HUES64 (cell line): ENCODE data around the gene C12orf43. TPM values are rescaled to one million over a fixed set of nuclear protein-coding genes. Genes with fewer than 3 reads are reported as not detected.
"Not testable (repeated sequence)": the region's sequence is repeated elsewhere in the genome, so short reads cannot be mapped to it uniquely, and the experiment has no call there.

Experiments used
- H3K27ac ChIP-seq: 2 replicates; pipeline ENCODE4 v1.7.0; 2013; ENCODE audit warnings: low read depth, low read length, inconsistent platforms
- H3K27me3 ChIP-seq: 2 replicates; pipeline ENCODE4 v1.6.1; 2013; ENCODE audit warnings: mild to moderate bottlenecking, low read length; ENCODE audit not compliant: insufficient read depth
- H3K36me3 ChIP-seq: 2 replicates; pipeline ENCODE4 v1.6.1; 2013; ENCODE audit warnings: mild to moderate bottlenecking, low read length; ENCODE audit not compliant: insufficient read depth
- H3K4me1 ChIP-seq: 2 replicates; pipeline ENCODE4 v1.6.1; 2013; ENCODE audit warnings: mild to moderate bottlenecking, low read length, moderate library complexity; ENCODE audit not compliant: insufficient read depth
- H3K4me3 ChIP-seq: 2 replicates; pipeline ENCODE4 v1.5.1; 2013; ENCODE audit warnings: mild to moderate bottlenecking, low read length, moderate library complexity
- H3K9ac ChIP-seq: 2 replicates; pipeline ENCODE4 v1.6.1; 2013; ENCODE audit warnings: mild to moderate bottlenecking, low read depth, low read length
- H3K9me3 ChIP-seq: 2 replicates; pipeline ENCODE4 v1.6.1; 2013; ENCODE audit warnings: low read depth, low read length; ENCODE audit not compliant: insufficient read depth
- WGBS: fragments of 150-250, 120-280 bp; methylation state at CpG from one replicate; pipeline ENCODE4 v1.1.7; 2013; ENCODE audit warnings: missing lambda C conversion rate; 5-methylcytosine and 5-hydroxymethylcytosine counted together
- polyA plus RNA-seq, 2 experiments: library from polyadenylated mRNA; stranded (reverse); fragments of 50-300 nt; gene quantifications; one replicate each; pipeline ENCODE4 v1.2.3, GENCODE V29; 2013

The C12orf43 gene, protein sequence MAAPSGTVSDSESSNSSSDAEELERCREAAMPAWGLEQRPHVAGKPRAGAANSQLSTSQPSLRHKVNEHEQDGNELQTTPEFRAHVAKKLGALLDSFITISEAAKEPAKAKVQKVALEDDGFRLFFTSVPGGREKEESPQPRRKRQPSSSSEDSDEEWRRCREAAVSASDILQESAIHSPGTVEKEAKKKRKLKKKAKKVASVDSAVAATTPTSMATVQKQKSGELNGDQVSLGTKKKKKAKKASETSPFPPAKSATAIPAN
- 19.6 TPM for polyA plus RNA-seq (2013, experiment 1 of 2)
- 17.6 TPM for polyA plus RNA-seq (2013, experiment 2 of 2)

DNA sequence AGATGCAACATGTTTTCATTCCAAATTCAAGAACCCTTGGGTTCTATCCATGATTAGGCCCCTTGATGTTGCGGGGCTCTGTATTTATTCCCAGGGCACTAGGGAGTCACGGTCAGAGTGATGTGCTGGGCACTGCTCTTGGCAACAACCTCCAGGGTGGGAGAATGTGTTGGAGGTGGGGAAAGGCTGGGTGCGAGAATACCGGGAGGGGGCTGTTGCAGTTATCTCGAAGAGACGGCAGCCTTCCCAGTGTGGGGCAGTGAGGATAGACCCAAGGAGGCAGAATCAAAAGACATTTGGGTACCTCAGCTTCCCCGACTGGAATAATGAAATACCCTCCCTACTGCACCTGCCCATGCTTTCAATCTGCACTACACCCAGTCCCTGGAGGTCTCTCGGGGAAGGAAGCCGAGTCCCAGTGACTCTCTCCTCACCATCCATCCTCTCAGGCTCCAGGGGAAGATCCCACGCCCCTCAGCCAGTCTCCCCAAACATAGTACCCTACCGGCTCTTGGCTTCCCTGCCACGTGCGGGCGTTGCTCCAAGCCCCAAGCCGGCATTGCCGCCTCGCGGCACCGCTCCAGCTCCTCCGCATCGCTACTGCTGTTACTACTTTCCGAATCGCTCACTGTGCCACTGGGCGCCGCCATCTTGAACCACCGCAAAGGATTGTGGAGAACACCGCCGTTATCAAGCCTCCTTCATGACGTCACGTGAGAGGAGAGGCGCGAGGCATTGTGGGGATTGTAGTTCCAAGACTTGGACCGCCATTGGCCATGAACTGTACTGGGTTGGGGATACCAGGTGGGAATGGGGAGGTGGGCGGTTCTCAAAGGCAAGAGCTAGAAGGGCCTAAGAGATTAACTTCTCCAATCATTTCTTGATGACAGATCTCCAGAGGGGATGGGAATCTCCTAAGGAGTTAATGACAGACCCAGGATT lies at the start of gene C12orf43:
Gene C12orf43 (minus strand): TSS at position 663 of the 942 bp plus-strand sequence. CDS start 13 bp downstream, at position 650.
- H3K4me1 ChIP-seq: peaks cover 8% of the 10 kb centered on the region; the same call in 1 of the 2 replicates
- no peaks in the 10 kb centered on the region for H3K27me3 ChIP-seq
- H3K36me3 ChIP-seq: peaks cover 20% of the 10 kb centered on the region
- 3% methylated on average over 34 of the region's 34 CpGs for WGBS
- peak within 1 kb of the TSS; percentile 70 for H3K4me3 ChIP-seq
- peak within 1 kb of the TSS; percentile 67 for H3K27ac ChIP-seq
- peak within 1 kb of the TSS; percentile 82 for H3K9ac ChIP-seq
- H3K9me3 ChIP-seq: no peaks in the 10 kb centered on the region

DNA sequence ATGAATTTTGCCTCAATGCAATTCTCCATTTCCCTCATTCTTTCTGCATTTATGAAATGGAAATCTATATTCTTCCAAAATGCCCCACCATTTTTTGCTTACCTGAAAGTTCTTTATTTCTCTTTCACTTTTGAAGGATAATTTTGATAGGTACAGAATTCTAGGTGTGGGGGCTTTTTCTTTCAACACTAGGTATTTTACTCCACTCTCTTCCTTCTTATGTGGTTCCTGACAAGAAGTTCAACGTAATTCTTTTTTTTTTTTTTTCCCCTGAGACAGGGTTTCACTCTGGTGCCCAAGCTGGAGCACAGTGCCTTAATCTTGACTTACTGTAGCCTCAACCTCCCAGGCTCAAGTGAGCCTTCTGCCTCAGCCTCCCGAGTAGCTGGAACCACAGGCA lies 49.1 kb upstream of the C12orf43 start:
- H3K27me3 ChIP-seq: no peaks in the 10 kb centered on the region
- no peak overlapping the region for H3K4me3 ChIP-seq
- no peak overlapping the region for H3K27ac ChIP-seq
- no peaks in the 10 kb centered on the region for H3K9me3 ChIP-seq
- H3K4me1 ChIP-seq: no peaks in the 10 kb centered on the region
- no peaks in the 10 kb centered on the region for H3K36me3 ChIP-seq
- H3K9ac ChIP-seq: no peak overlapping the region
- WGBS: 88% methylated on average over 2 of the region's 2 CpGs

DNA sequence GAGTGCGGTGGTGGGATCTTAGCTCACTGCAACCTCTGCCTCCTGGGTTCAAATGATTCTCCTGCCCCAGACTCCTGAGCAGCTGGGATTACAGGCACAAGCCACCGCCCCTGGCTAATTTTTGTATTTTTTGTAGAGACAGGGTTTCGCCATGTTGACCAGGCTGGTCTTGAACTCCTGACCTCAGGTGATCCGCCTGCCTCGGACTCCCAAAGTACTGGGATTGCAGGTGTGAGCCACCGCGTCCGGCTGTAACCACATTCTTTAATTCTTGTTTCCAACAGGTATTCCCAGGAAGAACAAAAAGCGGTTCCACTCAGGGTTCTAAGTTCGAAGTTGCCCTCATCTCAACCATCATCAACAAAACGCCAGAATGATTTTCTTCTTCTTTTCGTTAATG lies 48.3 kb upstream of the C12orf43 start:
- not testable (repeated sequence) for H3K27me3 ChIP-seq, H3K36me3 ChIP-seq, H3K4me1 ChIP-seq, H3K4me3 ChIP-seq, H3K27ac ChIP-seq, H3K9ac ChIP-seq, H3K9me3 ChIP-seq
- WGBS: 92% methylated on average over 12 of the region's 12 CpGs

DNA sequence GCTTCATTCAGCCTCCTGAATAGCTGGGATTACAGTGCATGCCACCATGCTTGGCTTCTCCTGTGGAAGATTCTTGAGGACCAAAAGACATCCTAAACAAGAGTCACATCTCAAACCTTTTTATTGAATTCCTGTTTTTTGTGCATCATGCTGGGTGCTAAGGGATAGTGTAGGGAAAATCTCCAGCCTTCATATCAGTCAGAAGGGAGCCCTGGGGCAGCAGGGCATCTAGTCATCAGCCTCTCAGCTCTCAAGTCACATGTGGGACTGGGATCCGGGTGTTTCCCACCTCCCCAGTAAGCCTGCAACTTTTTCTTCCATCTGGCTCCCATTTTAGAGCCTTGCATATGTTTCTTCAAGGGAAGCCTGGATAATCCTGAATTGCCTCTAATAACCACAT lies 47.8 kb upstream of the C12orf43 start:
- WGBS: 96% methylated on average over 1 of the region's 1 CpG
- H3K9ac ChIP-seq: no peak overlapping the region
- H3K4me3 ChIP-seq: no peak overlapping the region
- no peak overlapping the region for H3K27ac ChIP-seq
- no peaks in the 10 kb centered on the region for H3K9me3 ChIP-seq
- H3K36me3 ChIP-seq: no peaks in the 10 kb centered on the region
- H3K27me3 ChIP-seq: no peaks in the 10 kb centered on the region
- no peaks in the 10 kb centered on the region for H3K4me1 ChIP-seq

DNA sequence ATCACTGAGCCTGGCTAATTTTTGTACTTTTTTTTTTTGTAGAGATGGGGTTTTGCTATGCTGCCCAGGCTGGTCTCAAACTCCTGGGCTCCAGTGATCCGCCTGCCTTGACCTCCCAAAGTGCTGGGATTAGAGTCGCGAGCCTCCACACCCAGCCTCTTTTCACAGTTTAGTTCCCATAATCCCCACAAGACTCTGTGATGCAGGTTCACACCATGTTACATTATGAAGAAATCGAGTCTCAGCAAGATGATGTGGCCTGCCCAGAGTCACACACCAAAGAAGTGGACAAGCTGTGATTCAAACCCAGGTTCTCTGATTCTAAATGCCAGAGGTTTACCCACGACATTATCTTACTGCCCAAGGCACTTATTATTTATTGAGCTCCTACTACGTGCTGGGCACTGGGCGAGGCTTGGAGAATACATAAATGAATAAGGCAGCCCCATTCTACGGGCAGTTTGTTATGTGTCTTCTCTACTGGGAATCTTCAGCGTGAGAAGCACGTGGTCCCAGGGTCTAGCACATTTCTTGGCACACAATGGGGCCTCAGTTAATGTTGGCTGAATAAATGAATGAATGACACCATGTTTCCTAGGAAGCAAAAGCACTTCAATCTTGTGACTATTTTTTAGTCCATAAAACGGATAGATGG lies 46.2 kb upstream of the C12orf43 start:
- H3K36me3 ChIP-seq: no peaks in the 10 kb centered on the region
- H3K9ac ChIP-seq: no peak overlapping the region
- no peak overlapping the region for H3K4me3 ChIP-seq
- no peak overlapping the region for H3K27ac ChIP-seq
- H3K27me3 ChIP-seq: no peaks in the 10 kb centered on the region
- H3K9me3 ChIP-seq: no peaks in the 10 kb centered on the region
- H3K4me1 ChIP-seq: no peaks in the 10 kb centered on the region
- 91% methylated on average over 11 of the region's 11 CpGs for WGBS

DNA sequence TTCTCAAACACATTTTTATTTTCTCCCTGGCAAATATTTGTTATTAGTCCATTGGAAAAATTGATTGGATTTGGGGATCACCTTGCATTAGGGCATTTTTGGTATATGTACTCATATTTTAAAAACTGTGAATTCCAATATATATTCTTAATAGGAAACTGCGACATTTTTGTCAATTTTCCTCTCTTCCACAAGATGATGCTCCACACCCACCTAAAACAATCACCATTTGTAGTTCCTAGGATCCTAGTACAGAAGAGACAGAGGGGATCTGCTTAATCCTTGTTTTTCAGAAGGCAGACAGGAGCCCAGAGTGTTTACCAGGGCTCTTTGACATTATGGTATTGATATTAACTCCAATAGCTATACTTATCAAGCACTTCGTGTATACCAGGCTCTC lies 45.5 kb upstream of the C12orf43 start:
- Histone ChIP-seq H3K9me3 (no peaks in the 10 kb centered on the region), H3K27ac (no peak overlapping the region), H3K36me3 (no peaks in the 10 kb centered on the region), H3K4me3 (no peak overlapping the region), H3K9ac (no peak overlapping the region), H3K27me3 (no peaks in the 10 kb centered on the region), H3K4me1 (no peaks in the 10 kb centered on the region)
- WGBS: 77% methylated on average over 1 of the region's 2 CpGs

DNA sequence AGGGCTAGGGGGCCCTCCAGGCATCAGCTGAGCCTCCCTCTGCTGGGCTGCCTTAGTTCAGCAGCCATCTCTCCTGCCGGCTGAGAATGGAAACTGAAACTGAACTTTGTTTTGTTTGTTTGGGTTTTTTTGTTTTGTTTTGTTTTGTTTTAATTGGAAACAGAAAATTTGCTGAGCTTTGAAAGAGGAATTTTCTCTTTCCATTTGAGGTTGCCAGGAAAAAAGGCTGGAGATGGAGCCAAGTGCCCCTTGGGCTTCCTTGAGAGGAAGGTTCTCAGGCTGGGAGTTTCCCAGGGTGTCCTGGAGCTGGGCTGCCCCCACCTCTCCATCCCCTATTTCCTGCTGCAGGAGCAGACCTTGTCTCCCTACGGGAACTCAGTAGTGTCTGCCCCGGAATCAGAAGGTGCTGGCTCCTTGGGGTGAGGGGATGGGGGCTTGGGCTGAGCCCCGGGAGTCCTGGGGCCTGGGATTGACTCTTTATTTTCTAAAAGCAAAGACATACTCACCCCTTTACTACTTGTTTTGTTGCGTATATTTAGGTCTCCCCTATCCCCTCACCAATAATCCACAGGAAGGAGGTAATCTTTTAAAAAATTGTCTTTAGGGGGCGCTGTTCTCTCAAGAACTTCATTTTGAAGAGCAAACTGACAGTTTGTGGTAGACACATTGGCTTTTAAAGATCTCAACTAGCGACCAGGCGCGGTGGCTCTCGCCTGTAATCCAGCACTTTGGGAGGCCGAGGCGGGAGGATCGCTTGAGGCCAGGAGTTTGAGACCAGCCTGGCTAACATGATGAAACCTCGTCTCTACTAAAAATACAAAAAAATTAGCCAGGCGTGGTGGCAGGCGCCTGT lies 44.1 kb upstream of the C12orf43 start:
- Histone ChIP-seq H3K36me3 (no peaks in the 10 kb centered on the region), H3K27ac (0 out of 2 replicates have a peak overlapping the region, but pooled peaks have one; percentile 3), H3K4me1 (no peaks in the 10 kb centered on the region), H3K9me3 (no peaks in the 10 kb centered on the region), H3K9ac (peak overlapping the region; percentile 12; the same call in 1 of the 2 replicates), H3K27me3 (no peaks in the 10 kb centered on the region), H3K4me3 (peak overlapping the region; percentile 31)
- WGBS: 65% methylated on average over 14 of the region's 16 CpGs

DNA sequence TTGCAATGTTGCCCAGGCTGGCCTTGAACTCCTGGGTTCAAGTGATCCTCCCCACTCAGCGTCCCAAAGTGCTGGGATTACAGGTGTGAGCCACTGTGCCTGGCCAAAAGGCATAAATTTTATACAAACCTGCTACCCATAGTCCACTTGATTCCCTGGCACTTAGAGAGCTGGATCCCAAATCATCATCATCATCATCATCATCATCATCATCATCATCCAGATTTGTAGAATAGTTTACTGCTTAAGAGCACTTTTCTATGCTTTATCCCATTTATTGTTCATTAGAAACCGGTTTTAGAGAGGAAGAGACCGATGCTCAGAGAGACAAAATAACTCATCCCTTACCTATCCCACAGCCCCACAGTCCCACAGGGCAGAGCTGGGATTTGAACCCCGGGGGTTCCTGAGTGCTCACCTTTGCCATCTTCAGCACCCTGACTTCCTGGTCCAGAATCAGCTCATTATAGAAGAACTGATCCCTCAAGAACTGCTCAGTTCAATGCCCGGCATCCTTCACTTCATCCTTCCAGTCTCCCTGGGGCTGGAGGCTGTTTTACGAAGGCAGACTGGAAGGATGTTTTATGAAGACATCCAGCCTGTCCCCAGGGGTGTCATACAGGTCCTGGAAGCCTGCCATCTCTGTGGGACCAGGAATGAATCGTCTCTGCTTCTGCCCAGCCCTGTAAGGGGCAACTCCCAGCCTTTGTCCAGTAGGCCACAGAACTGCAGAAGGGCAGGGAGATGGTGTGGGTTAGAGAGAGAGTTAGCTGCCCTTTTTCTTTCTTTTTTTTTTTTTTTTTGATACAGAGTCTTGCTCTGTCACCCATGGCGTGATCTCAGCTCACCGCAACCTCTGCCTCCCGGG lies 43.0 kb upstream of the C12orf43 start:
- H3K9me3 ChIP-seq: no peaks in the 10 kb centered on the region
- H3K4me1 ChIP-seq: no peaks in the 10 kb centered on the region
- H3K27ac ChIP-seq: no peak overlapping the region
- H3K27me3 ChIP-seq: no peaks in the 10 kb centered on the region
- H3K4me3 ChIP-seq: no peak overlapping the region
- no peaks in the 10 kb centered on the region for H3K36me3 ChIP-seq
- WGBS: 95% methylated on average over 10 of the region's 10 CpGs
- no peak overlapping the region for H3K9ac ChIP-seq

DNA sequence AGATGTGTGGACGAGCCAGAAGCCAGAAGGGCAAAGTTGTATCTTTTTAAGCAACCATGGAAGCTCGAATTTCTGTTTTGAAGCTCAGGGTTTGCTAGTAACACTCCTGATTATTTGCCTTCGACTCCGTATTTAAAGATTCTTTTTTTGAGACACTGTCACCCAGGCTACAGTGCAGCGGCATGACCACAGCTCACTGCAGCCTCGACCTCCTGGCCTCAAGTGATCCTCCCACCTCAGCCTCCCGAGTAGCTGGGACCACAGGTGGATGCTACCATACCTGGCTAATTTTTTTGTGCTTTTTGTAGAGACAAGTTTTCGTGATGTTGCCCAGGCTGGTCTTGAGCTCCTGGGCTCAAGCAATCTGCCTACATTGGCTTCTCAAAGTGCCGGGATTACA lies 41.5 kb upstream of the C12orf43 start:
- H3K36me3 ChIP-seq: no peaks in the 10 kb centered on the region
- H3K27me3 ChIP-seq: no peaks in the 10 kb centered on the region
- 84% methylated on average over 9 of the region's 9 CpGs for WGBS
- H3K9me3 ChIP-seq: no peaks in the 10 kb centered on the region
- H3K4me3 ChIP-seq: no peak overlapping the region
- no peaks in the 10 kb centered on the region for H3K4me1 ChIP-seq
- H3K27ac ChIP-seq: no peak overlapping the region
- no peak overlapping the region for H3K9ac ChIP-seq

DNA sequence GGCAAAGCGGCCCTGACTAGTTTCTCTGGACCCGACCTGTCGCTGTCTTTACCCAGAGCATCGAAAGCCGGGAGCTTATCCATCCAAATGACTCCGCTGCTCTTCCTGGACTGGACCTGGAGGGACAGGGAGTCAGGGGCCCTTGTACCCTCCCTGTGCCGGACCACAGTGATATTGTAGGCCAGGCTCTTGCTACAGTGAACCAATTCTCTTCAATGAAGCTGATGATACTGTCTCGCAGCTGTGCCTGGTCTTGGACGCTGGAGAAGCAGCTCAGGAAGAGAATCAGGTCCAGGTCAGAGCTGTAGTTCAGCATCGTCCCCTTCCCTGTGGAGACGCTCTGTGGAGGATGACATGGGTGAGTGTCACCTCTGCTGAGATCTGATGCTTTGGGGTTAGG lies 37.4 kb upstream of the C12orf43 start:
- Histone ChIP-seq H3K27me3 (no peaks in the 10 kb centered on the region), H3K9me3 (no peaks in the 10 kb centered on the region), H3K36me3 (no peaks in the 10 kb centered on the region), H3K4me1 (no peaks in the 10 kb centered on the region), H3K27ac (no peak overlapping the region), H3K9ac (no peak overlapping the region), H3K4me3 (no peak overlapping the region)
- WGBS: 95% methylated on average over 11 of the region's 11 CpGs
